ENCODE results near the gene MVB12A.

MVB12A gene

GRCh38 chr19:17447704-17448130, 27.9 kb downstream of the MVB12A start:
- no peak for ATAC-seq

GRCh38 chr19:17448131-17448967, 28.5 kb downstream of the MVB12A start, which contains the start of gene TMEM221:
TMEM221 (minus strand) TSS chr19:17448668; CDS start chr19:17448462, 206 bp downstream.
- peak; percentile 41 to 43 for ATAC-seq

- peak; percentile 97 to 98 for ATAC-seq
Measured at GRCh38 chr19:17450264-17451075, 30.6 kb downstream of the MVB12A start.

- ATAC-seq, result no peak
Measured at GRCh38 chr19:17451820-17452219, 32.0 kb downstream of the MVB12A start.

GRCh38 chr19:17454576-17455071, 34.8 kb downstream of the MVB12A start:
- ATAC-seq, result no peak

- ATAC-seq, result peak in 1 of 2 donors; percentile 13
Measured at GRCh38 chr19:17455308-17456123, 35.7 kb downstream of the MVB12A start.

- no peak for ATAC-seq
Measured at GRCh38 chr19:17456127-17456526, 36.3 kb downstream of the MVB12A start.

- ATAC-seq, result no peak
Measured at GRCh38 chr19:17457616-17458015, 37.8 kb downstream of the MVB12A start.

- ATAC-seq, result no peak
Measured at GRCh38 chr19:17458970-17459369, 39.1 kb downstream of the MVB12A start.

- ATAC-seq, result no peak
Measured at GRCh38 chr19:17460372-17461230, 40.8 kb downstream of the MVB12A start, which contains the start of gene NXNL1. NXNL1 (minus strand) TSS chr19:17460926; CDS start chr19:17460869, 57 bp downstream.

- ATAC-seq, result no peak
Measured at GRCh38 chr19:17466487-17466850, 46.6 kb downstream of the MVB12A start.

- no peak for ATAC-seq
Measured at GRCh38 chr19:17467471-17468301, 47.8 kb downstream of the MVB12A start.

- ATAC-seq, result no peak
Measured at GRCh38 chr19:17468302-17469091, 48.6 kb downstream of the MVB12A start.

GRCh38 chr19:17469092-17469480, 49.2 kb downstream of the MVB12A start:
- no peak for ATAC-seq

GRCh38 chr19:17469481-17470067, 49.7 kb downstream of the MVB12A start:
- peak; percentile 82 to 84 for ATAC-seq

- ATAC-seq, result peak; percentile 84 to 86
Measured at GRCh38 chr19:17470068-17470841, 50.4 kb downstream of the MVB12A start, which contains the start of gene SLC27A1. SLC27A1 (plus strand) TSS chr19:17470524; CDS start chr19:17470541, 17 bp downstream.

GRCh38 chr19:17471410-17472125, 51.7 kb downstream of the MVB12A start:
- ATAC-seq, result no peak

- ATAC-seq, result no peak
Measured at GRCh38 chr19:17473041-17473440, 53.2 kb downstream of the MVB12A start.
